Measurements from ENCODE around the gene TUT4. TPM values are rescaled to one million over a fixed set of nuclear protein-coding genes. Genes with fewer than 3 reads are reported as not detected.

Gene TUT4
- polyA plus RNA-seq, 1 donor, result 136 TPM

- DNase-seq, result no peak
Observed at GRCh38 chr1:52534928-52535764, 17.7 kb downstream of the TUT4 start.

DNA sequence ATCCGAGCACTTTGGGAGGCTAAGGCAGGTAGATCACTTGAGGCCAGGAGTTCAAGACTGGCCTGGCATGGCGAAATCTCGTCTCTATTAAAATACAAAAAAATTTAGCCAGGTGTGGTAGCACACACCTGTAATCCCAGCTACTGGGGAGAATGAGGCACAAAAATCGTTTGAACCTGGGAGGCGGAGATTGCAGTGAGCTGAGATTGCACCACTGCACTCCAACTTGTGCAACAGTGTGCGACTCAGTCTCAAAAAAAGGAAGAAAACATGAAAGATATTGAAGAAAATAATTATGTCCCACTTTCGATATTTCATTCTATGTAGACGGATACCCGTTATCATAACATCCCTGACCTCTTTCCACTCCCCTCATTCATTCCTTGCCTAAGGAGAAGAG is 19.2 kb downstream of the TUT4 start:
- DNase-seq, result no peak

DNA sequence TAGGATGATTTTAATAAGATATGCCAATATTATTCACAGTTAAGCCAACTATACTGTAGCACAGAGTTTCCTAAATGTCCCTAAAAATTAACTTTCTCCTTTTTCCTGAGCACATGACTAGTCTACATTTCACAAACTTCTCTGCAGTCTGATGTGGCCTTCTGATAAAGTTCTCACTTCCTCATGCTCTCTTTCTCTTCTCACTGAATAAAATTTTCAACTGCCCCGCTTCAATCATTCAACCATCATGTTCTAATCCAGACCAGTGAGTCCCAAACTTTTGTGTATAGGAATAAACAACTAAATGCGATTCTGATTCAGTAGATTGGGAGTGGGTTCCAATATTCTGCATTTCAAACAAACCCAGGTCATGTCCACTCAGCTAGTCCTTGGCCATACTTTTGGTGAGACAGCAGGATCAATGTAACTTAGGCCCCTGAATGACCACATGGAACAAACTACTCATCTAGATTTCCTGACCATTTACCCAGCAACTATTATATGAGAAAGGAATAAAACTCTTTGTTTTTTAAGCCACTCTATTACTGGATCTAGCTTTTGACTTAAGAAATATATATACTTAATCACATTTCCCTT is 20.1 kb downstream of the TUT4 start:
- no peak for DNase-seq

GRCh38 chr1:52532247-52532646 is 20.6 kb downstream of the TUT4 start:
- no peak for DNase-seq

DNA sequence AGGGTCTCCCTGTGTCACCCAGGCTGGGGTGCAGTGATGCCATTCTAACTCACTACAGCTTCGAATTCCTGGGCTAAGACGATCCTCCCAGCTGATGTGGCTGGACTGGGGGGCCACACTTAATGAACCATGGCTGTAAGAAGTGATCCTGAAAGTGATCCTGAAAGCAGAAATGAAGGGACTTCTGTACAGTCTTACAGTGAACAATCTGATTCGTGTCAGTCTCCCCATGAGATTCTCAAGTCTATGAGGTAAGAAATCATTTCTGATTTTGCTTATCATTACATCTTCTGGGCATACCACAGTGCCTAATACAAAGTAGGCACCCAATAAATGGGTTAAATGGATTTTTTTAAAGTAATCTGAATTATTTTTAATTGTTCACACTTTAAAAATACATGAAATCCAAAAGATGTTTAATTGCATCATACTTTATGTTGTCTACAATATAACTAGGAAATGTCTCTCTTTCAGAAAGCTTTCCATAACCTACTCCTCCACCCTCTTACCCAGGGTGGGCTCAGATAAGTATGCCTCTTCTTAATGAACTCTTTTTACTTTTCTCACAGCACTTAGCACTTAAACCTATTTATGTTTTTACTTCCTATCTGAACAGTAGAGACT is 21.5 kb downstream of the TUT4 start:
- DNase-seq, result no peak

DNA sequence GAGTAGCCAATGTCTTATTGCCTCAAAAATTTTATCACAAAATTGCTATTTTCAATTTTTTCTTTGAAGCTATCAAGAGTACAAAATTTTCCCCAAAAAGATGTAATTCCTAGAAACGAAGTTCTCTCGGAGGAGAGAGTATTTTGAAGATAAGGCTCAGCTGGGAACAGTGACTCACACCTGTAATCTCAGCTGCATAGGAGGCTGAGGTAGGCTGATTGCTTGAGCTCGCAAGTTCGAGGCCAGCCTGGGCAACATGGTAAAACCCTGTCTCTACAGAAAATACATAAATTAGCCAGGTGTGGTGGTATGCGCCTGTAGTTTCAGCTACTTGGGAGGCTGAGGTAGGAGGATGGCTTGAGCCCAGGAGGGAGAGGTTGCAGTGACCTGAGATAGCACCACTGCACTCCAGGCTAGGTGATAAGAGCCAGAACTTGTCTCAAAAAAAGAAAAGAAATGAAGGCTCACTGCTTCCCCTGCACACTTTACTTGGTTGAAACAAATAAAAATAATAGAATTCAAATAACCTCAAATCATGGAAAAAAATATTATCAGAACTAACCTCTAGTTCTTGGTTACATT is 22.2 kb downstream of the TUT4 start:
- DNase-seq, result no peak

DNA sequence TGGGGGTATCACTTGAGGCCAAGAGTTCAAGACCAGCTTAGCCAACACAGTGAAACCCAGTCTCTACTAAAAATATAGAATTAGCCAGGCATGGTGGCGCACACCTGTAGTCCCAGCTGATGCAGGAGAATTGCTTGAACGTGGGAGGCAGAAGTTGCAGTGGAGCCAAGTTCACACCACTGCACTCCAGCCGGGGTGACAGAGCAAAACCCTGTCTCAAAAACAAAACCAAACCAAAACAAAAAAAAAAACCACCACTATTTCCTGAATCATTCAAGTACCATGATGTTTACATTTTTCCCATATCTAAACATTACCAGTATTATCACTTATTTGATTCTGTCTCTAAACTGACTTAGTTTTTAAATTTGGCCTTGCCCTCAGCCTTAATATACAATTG is 29.5 kb downstream of the TUT4 start:
- DNase-seq, result no peak

DNA sequence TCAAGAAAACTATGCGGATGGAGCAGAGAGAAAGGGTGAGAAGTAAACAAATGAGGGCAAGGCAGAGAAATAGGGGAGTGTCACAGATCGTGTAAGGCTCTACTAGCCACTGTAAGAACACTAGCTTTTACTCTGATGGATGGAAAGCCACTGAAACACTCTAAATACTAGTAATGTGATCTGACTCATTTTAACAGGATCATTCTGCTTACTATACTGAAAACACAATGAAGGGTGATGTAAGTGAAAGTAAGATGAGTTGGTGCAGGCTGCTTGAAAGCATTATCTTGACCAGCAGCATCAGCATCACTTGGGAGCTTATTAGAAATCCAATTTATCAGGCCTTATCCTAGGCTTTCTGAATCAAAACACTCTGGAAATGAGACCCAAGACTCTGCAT is 32.7 kb downstream of the TUT4 start:
- no peak for DNase-seq

- no peak for DNase-seq
Observed at GRCh38 chr1:52518962-52519361, 33.9 kb downstream of the TUT4 start.

DNA sequence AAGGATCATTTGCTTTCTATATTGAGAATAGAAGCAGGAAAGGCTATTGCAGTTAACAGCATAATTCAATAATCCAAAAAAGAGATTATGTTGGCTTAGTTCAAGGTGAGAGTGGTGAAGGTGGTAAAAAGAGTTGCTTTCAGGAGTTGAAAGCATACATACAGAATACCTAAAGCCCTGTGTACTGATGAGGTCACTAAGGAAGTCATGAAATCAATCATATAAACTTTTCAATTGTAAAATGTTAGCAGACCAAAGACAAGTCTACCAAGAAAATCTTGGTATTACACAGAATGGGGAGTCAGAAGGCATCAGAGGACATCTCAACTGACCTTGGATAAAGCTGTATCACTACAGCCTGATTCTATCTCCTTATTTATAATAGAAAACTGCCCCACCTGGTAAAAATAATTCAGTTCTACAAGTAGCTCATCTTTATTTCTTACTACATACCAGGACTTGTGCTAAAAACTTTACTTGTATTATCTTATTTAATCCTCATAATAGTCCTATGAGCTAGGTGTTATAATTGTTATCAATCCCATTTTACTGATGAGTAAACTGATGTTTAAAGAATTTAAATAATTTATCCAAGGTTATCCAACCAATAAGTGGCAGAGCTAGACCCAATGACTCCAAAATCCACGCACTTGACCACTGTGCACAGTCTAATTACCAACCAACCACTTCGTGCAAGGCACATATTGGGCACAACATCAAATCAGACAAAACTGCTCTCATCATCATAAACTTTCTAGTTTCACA is 40.9 kb downstream of the TUT4 start:
- DNase-seq, result no peak

DNA sequence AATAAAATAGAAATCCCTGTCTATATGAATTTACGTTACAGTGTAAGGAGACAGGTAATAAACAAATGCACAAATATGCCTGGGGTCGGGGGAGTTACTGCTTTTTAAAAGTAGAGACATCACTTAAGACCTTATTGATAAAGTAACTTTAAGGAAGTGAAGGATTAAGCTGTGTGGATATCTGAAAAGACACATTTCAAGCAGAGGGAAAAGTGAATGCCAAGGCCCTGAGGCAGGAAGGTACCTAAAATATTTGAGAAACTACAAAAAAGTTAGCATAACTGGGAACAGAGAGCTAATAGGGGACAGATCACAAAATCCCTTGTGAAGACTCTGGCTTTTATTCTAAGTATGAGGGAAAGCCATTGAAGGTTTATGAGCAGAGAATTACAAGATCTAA is 41.5 kb downstream of the TUT4 start:
- no peak for DNase-seq

DNA sequence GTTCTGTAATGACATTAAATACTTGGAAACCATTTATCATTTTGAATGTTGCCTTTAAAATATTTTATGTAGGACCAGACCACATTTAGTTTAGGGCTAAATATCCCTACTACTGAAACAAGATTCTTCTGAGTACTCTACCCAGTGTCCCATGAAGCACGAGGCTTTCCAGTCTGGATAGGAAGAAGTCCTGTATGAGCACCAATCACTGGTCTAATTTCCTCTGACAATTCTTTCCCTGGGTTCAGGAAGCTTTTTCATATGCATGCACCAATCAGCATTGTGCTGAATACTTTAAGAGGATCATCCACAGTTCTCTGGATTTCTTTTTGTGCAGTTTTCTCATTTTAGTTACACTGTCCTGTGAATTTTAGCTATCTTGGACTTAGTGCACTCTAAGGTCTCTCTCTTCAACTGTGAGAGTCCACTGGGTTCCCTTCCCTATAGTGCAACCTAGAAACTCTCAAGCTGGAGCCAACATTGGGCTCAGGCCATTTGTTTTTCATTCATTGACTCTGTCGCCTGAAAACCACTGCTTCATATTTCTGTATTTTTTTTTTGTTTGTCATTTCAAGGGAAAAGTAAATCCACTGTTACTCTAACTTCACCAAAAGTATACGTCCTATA is 45.9 kb downstream of the TUT4 start:
- DNase-seq, result no peak

DNA sequence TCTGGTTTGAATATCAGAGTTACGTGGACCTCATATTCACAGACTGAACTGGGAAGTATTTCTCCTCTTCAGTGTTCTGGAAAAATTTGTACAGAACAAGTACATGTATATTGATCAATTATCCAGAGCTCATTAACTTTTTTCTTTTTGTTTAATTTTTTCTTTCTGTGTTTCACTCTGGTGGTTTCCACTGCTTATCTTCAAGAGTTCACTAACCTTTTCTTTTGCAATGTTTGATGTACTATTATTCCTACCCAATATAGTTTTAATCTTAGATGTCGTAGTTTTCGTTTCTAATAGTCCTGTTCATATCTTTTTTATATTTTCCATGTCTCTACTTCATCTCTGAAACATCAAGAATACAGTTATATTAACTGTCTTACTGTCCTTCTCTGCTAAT is 46.5 kb downstream of the TUT4 start:
- no peak for DNase-seq

GRCh38 chr1:52504720-52505119 is 48.2 kb downstream of the TUT4 start:
- DNase-seq, result no peak

DNA sequence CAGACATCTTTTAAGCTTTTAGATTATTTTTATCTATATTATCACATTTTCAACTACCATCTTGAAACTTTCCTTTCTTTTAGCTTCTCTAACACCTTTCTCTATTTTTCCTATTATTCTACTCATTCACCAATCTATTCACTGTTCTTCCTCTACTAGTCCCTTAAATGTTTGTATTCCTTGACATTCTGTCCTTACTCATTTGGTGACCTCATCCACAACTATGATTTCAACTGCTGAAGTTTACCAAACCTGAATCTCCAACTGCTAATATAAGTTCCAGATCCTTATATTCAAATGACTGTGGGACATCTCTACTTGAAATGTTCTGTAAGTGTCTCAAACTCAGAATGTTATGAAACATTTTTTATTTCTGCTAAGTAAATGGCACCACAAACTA is 49.2 kb downstream of the TUT4 start:
- DNase-seq, result no peak

GRCh38 chr1:52502789-52503188 is 50.1 kb downstream of the TUT4 start:
- DNase-seq, result no peak

- no peak for DNase-seq
Observed at GRCh38 chr1:52487632-52488031, 65.3 kb downstream of the TUT4 start.

DNA sequence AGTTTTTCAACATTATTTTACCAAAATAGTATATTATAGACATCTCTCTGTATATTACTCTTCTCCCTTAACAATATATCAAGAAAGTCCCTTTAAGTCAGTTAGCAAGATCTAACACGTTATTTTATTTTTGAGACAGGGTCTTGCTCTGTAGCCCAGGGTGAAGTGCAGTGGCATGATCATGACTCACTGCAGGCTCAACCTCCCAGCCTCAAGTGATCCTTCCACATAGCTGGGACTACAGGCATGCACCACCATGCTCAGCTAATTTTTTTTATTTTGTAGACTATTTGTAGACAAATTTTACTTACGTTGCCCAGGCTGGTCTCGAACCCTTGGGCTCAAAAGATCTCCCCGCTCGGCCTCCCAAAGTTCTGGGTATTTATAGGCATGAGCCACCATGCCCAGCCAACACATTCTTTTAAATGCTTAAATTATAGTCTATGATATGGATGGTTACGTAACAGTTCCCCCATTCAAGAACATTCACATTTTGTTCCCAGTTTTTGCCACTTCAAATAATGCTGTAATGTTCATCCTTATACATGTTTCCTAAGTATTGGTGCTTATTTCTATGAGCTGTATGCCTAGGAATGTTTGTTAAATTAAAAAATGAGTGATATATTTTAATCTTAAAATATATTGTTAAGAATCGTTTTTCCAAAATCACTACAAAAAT is 70.4 kb downstream of the TUT4 start:
- DNase-seq, result no peak

- DNase-seq, result no peak
Observed at GRCh38 chr1:52479076-52479475, 73.8 kb downstream of the TUT4 start.

DNA sequence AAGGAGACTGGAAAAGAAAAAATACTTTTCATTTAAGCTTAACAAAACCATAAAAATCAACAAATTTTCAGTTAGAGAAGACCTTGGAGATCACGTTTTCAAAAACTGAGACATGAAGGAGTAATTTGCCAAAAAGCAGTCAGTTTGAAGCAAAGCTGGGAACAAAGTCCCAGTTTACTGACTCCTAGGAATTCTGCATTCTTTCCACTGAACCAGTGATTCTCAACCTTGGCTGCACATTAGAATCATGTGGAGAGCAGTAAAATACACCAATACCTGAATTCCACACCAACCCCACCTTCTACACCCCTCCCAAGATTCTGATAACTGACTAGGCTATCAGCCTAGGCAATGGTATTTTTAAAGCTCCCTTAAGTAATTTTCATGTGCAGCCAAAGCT is 75.0 kb downstream of the TUT4 start:
- DNase-seq, result no peak

- no peak for DNase-seq
Observed at GRCh38 chr1:52476943-52477342, 75.9 kb downstream of the TUT4 start.
